ENCODE measurements around the gene TBC1D3B.
"Not testable (repeated sequence)": the region's sequence is repeated elsewhere in the genome, so short reads cannot be mapped to it uniquely, and the experiment has no call there.

The TBC1D3B gene

DNA sequence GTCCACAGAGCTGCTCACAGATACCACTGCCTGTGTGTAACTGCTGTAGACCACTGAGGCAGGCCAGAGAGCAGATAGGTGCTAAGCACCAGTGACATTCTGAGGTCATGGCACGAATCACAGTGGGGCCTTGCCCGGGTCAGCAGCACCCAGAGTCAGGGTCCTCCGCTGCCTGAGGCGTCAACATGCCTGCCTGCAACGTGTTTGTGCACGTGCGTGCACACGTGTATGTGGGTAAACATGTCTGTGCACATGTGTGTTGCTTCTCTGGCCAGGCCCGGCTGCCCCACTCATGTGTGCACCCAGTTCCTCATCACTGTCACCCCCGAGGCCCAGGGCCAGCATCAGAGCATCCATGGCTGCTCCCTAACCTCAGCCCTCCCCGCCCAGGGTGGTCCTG is at the start of gene TBC1D3B:
TSS of gene TBC1D3B (minus strand) at position 101 of the 400 bp plus-strand sequence. CDS start 1,586 bp downstream, outside the sequence.
- DNase-seq (ENCODE audit: low spot score); in situ Hi-C loops (cut with MboI; ENCODE audit: low sequenced_read_pairs, unreplicated experiment): not testable (repeated sequence)

GRCh38 chr17:36222967-36223366 is 46.5 kb upstream of the TBC1D3B start:
- in situ Hi-C loops (cut with MboI; ENCODE audit: low sequenced_read_pairs, unreplicated experiment); DNase-seq (ENCODE audit: low spot score): not testable (repeated sequence)

DNA sequence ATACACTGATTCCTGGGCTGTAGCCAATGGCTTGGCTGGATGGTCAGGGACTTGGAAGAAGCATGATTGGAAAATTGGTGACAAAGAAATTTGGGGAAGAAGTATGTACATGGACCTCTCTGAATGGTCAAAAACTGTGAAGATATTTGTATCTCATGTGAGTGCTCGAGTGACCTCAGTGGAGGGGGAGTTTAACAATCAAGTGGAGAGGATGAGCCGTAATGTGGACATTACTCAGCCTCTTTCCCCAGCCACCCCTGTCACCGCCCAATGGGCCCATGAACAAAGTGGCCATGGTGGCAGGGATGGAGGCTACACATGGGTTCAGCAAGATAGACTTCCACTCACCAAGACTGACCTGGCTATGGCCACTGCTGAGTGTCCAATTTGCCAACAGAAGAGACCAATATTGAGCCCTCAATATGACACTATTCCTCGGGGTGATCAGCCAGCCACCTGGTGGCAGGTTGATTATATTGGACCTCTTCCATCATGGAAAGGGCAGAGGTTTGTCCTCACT is 45.2 kb upstream of the TBC1D3B start:
- DNase-seq (ENCODE audit: low spot score); in situ Hi-C loops (cut with MboI; ENCODE audit: low sequenced_read_pairs, unreplicated experiment): not testable (repeated sequence)

- DNase-seq (ENCODE audit: low spot score); in situ Hi-C loops (cut with MboI; ENCODE audit: low sequenced_read_pairs, unreplicated experiment): not testable (repeated sequence)
Observed at GRCh38 chr17:36220737-36221580, 44.5 kb upstream of the TBC1D3B start.

- in situ Hi-C loops (cut with MboI; ENCODE audit: low sequenced_read_pairs, unreplicated experiment); DNase-seq (ENCODE audit: low spot score): not testable (repeated sequence)
Observed at GRCh38 chr17:36219556-36219955, 43.1 kb upstream of the TBC1D3B start.

GRCh38 chr17:36215406-36216308 is 39.2 kb upstream of the TBC1D3B start:
- in situ Hi-C loops (cut with MboI; ENCODE audit: low sequenced_read_pairs, unreplicated experiment); DNase-seq (ENCODE audit: low spot score): not testable (repeated sequence)

- TF ChIP-seq, protein P1, sequence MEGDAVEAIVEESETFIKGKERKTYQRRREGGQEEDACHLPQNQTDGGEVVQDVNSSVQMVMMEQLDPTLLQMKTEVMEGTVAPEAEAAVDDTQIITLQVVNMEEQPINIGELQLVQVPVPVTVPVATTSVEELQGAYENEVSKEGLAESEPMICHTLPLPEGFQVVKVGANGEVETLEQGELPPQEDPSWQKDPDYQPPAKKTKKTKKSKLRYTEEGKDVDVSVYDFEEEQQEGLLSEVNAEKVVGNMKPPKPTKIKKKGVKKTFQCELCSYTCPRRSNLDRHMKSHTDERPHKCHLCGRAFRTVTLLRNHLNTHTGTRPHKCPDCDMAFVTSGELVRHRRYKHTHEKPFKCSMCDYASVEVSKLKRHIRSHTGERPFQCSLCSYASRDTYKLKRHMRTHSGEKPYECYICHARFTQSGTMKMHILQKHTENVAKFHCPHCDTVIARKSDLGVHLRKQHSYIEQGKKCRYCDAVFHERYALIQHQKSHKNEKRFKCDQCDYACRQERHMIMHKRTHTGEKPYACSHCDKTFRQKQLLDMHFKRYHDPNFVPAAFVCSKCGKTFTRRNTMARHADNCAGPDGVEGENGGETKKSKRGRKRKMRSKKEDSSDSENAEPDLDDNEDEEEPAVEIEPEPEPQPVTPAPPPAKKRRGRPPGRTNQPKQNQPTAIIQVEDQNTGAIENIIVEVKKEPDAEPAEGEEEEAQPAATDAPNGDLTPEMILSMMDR (IDR thresholded peaks at IDR 0.05; ENCODE audit: borderline replicate concordance, control extremely low read depth, extremely low read depth, insufficient read depth, missing control alignments), result no peak
- in situ Hi-C loops (cut with MboI; ENCODE audit: low sequenced_read_pairs, unreplicated experiment), result no loop called here
- DNase-seq (ENCODE audit: low spot score), result no peak
Observed at GRCh38 chr17:36214918-36215317, 38.5 kb upstream of the TBC1D3B start.

GRCh38 chr17:36213695-36214094 is 37.3 kb upstream of the TBC1D3B start:
- DNase-seq (ENCODE audit: low spot score), result no peak
- in situ Hi-C loops (cut with MboI; ENCODE audit: low sequenced_read_pairs, unreplicated experiment), result no loop called here
- TF ChIP-seq, protein P1 (IDR thresholded peaks at IDR 0.05; ENCODE audit: borderline replicate concordance, control extremely low read depth, extremely low read depth, insufficient read depth, missing control alignments), result no peak

- in situ Hi-C loops (cut with MboI; ENCODE audit: low sequenced_read_pairs, unreplicated experiment), result no loop called here
- TF ChIP-seq, protein P1 (IDR thresholded peaks at IDR 0.05; ENCODE audit: borderline replicate concordance, control extremely low read depth, extremely low read depth, insufficient read depth, missing control alignments), result no peak
- no peak for DNase-seq (ENCODE audit: low spot score)
Observed at GRCh38 chr17:36212966-36213365, 36.5 kb upstream of the TBC1D3B start.

Data from GM13976 (cell line).